GM23248 (cell line): ENCODE results near the gene SLC25A21. TPM values are rescaled to one million over a fixed set of nuclear protein-coding genes. Genes with fewer than 3 reads are reported as not detected.
"Not testable (repeated sequence)": the region's sequence is repeated elsewhere in the genome, so short reads cannot be mapped to it uniquely, and the experiment has no call there.

Source experiments
- DNase-seq: peaks from one replicate; pipeline ENCODE4 v3.0.0-alpha.2; 2015
- H2AFZ ChIP-seq: fragments of 200-600 bp; sonication (generic); 2 replicates; pipeline ENCODE4 v1.6.1; 2016; ENCODE audit warnings: antibody characterized with exemption
- H3F3A ChIP-seq: fragments of 200-600 bp; sonication (generic); 2 replicates; pipeline ENCODE4 v1.6.1; 2016; ENCODE audit warnings: mild to moderate bottlenecking, antibody characterized with exemption, mixed run types; ENCODE audit not compliant: insufficient read depth
- H3K27ac ChIP-seq: fragments of 200-600 bp; sonication (generic); 2 replicates; pipeline ENCODE4 v1.5.1; 2016; ENCODE audit warnings: mild to moderate bottlenecking
- H3K27me3 ChIP-seq: fragments of 200-600 bp; sonication (generic); replicated peaks from 2 replicates; pipeline ENCODE4 v1.6.1; 2016; ENCODE audit warnings: mild to moderate bottlenecking; ENCODE audit not compliant: insufficient read depth
- H3K36me3 ChIP-seq: fragments of 200-600 bp; sonication (generic); 2 replicates; pipeline ENCODE4 v1.6.1; 2016; ENCODE audit warnings: low read depth, mild to moderate bottlenecking
- H3K4me1 ChIP-seq: fragments of 200-600 bp; sonication (generic); 2 replicates; pipeline ENCODE4 v1.6.1; 2016; ENCODE audit warnings: mild to moderate bottlenecking; ENCODE audit not compliant: insufficient read depth
- H3K4me2 ChIP-seq: fragments of 200-600 bp; sonication (generic); one replicate; pipeline ENCODE4 v1.6.1; 2016; ENCODE audit warnings: mild to moderate bottlenecking; ENCODE audit not compliant: unreplicated experiment
- H3K4me3 ChIP-seq: fragments of 200-600 bp; sonication (generic); 2 replicates; pipeline ENCODE4 v1.5.1; 2016; ENCODE audit warnings: mild to moderate bottlenecking
- H3K79me2 ChIP-seq: fragments of 200-600 bp; sonication (generic); 2 replicates; pipeline ENCODE4 v1.6.1; 2016; ENCODE audit warnings: mild to moderate bottlenecking; ENCODE audit not compliant: insufficient read depth
- H3K9ac ChIP-seq: fragments of 200-600 bp; sonication (generic); 2 replicates; pipeline ENCODE4 v1.6.1; 2016; ENCODE audit warnings: mild to moderate bottlenecking
- H3K9me2 ChIP-seq: fragments of 200-600 bp; sonication (generic); 2 replicates; pipeline ENCODE4 v1.6.1; 2016; ENCODE audit warnings: mixed run types, mild to moderate bottlenecking, moderate library complexity; ENCODE audit not compliant: insufficient read depth
- H3K9me3 ChIP-seq: fragments of 200-600 bp; sonication (generic); one replicate; pipeline ENCODE4 v1.6.1; 2017; ENCODE audit warnings: low read depth
- H4K20me1 ChIP-seq: fragments of 200-600 bp; sonication (generic); 2 replicates; pipeline ENCODE4 v1.6.0; 2016; ENCODE audit not compliant: insufficient read depth
- EZH2 ChIP-seq: fragments of 200-600 bp; sonication (generic); IDR thresholded peaks from 2 replicates; pipeline ENCODE4 v1.6.1; 2018; ENCODE audit warnings: antibody characterized with exemption, mild to moderate bottlenecking; ENCODE audit not compliant: insufficient read depth, poor library complexity, severe bottlenecking
- EZH2phosphoT487 ChIP-seq: fragments of 200-600 bp; sonication (generic); IDR thresholded peaks from 2 replicates; pipeline ENCODE4 v1.6.1; 2018; ENCODE audit warnings: antibody characterized with exemption, moderate library complexity, mild to moderate bottlenecking, low read depth; ENCODE audit not compliant: insufficient read depth
- WGBS, 2 experiments: methylation state at CpG; one replicate each; pipeline ENCODE4 v1.1.6; 2015 to 2017; ENCODE audit warnings: low lambda C conversion rate in 2 of 2, low coverage in 1 of 2; ENCODE audit errors: missing lambda C conversion rate in 2 of 2; 5-methylcytosine and 5-hydroxymethylcytosine counted together
- in situ Hi-C: fragments of 300-500 bp; cut with MboI; formaldehyde crosslinking; loops from 2 replicates; pipeline ENCODE4 v1.15.0; 2020
- polyA plus RNA-seq: library from polyadenylated mRNA; unstranded; fragments of >200 nt; fragmentation: Nextera tagmentation; extraction: Ambion mirVana; gene quantifications from 2 replicates; pipeline ENCODE4 v1.2.1, GENCODE V29; 2016
- total RNA-seq: library from RNA; depleted of rRNA; stranded (reverse); fragments of >200 nt; shearing (Covaris generic); gene quantifications from 2 replicates; pipeline ENCODE4 v1.2.3, GENCODE V29; 2014

The SLC25A21 gene
- total and polyA plus RNA-seq, 2 experiments from 2014 or later: 0.26 TPM; not detected in 1

GRCh38 chr14:36707570-36707969, 464.8 kb downstream of the SLC25A21 start:
- H3K4me3 ChIP-seq: no peak overlapping the region
- H3K9ac ChIP-seq: no peak overlapping the region
- no peak overlapping the region for H3K4me2 ChIP-seq
- H3K27ac ChIP-seq: no peak overlapping the region
- no peak overlapping the region for H2AFZ ChIP-seq
- in situ Hi-C loops: no loop called here
- no peaks in the 10 kb centered on the region for H4K20me1 ChIP-seq
- no peak for DNase-seq
- H3K27me3 ChIP-seq: no peaks in the 10 kb centered on the region
- H3F3A ChIP-seq: no peaks in the 10 kb centered on the region
- H3K79me2 ChIP-seq: no peaks in the 10 kb centered on the region
- H3K9me2 ChIP-seq: no peaks in the 10 kb centered on the region
- H3K36me3 ChIP-seq: no peaks in the 10 kb centered on the region
- H3K9me3 ChIP-seq: no peaks in the 10 kb centered on the region
- no peaks in the 10 kb centered on the region for H3K4me1 ChIP-seq
- TF ChIP-seq EZH2 (no peak), EZH2phosphoT487 (no peak)

GRCh38 chr14:36702474-36702873, 469.9 kb downstream of the SLC25A21 start:
- Histone ChIP-seq H3K79me2 (no peaks in the 10 kb centered on the region), H2AFZ (no peak overlapping the region), H3K27me3 (no peaks in the 10 kb centered on the region), H3K9me2 (no peaks in the 10 kb centered on the region), H3K9me3 (no peaks in the 10 kb centered on the region), H3K4me1 (no peaks in the 10 kb centered on the region), H3K4me3 (no peak overlapping the region), H3F3A (no peaks in the 10 kb centered on the region), H3K36me3 (no peaks in the 10 kb centered on the region), H3K4me2 (no peak overlapping the region), H3K9ac (no peak overlapping the region), H3K27ac (no peak overlapping the region), H4K20me1 (no peaks in the 10 kb centered on the region)
- no peak for TF ChIP-seq EZH2
- no peak for TF ChIP-seq EZH2phosphoT487
- in situ Hi-C loops: no loop called here
- no peak for DNase-seq
- 23 to 38% methylated on average over 2 of the region's 2 CpGs for WGBS, 2 experiments

GRCh38 chr14:36701132-36701531, 471.3 kb downstream of the SLC25A21 start:
- Histone ChIP-seq H3K4me1 (no peaks in the 10 kb centered on the region), H3K27ac (no peak overlapping the region), H3K79me2 (no peaks in the 10 kb centered on the region), H4K20me1 (no peaks in the 10 kb centered on the region), H3K36me3 (no peaks in the 10 kb centered on the region), H3K4me3 (no peak overlapping the region), H3F3A (no peaks in the 10 kb centered on the region), H3K9ac (no peak overlapping the region), H3K9me3 (no peaks in the 10 kb centered on the region), H3K4me2 (no peak overlapping the region), H3K9me2 (no peaks in the 10 kb centered on the region), H3K27me3 (no peaks in the 10 kb centered on the region), H2AFZ (no peak overlapping the region)
- WGBS, 2 experiments: 65 to 69% methylated on average over 1 of the region's 1 CpG
- no peak for DNase-seq
- no peak for TF ChIP-seq EZH2phosphoT487
- no peak for TF ChIP-seq EZH2
- in situ Hi-C loops: no loop called here

- H3K9me2 ChIP-seq: no peaks in the 10 kb centered on the region
- H3K27ac ChIP-seq: no peak overlapping the region
- H3K9me3 ChIP-seq: no peaks in the 10 kb centered on the region
- TF ChIP-seq EZH2phosphoT487 (no peak), EZH2 (no peak)
- in situ Hi-C loops: no loop called here
- no peak overlapping the region for H3K4me2 ChIP-seq
- no peaks in the 10 kb centered on the region for H3K79me2 ChIP-seq
- WGBS, 2 experiments: 86 to 97% methylated on average over 1 of the region's 1 CpG
- H3K4me1 ChIP-seq: no peaks in the 10 kb centered on the region
- H4K20me1 ChIP-seq: no peaks in the 10 kb centered on the region
- no peaks in the 10 kb centered on the region for H3K36me3 ChIP-seq
- no peaks in the 10 kb centered on the region for H3K27me3 ChIP-seq
- H2AFZ ChIP-seq: no peak overlapping the region
- H3K4me3 ChIP-seq: no peak overlapping the region
- H3K9ac ChIP-seq: no peak overlapping the region
- no peaks in the 10 kb centered on the region for H3F3A ChIP-seq
- DNase-seq: no peak
Measured at GRCh38 chr14:36700651-36701050, 471.8 kb downstream of the SLC25A21 start.

GRCh38 chr14:36699420-36699819, 473.0 kb downstream of the SLC25A21 start:
- H3K9me3 ChIP-seq, H2AFZ ChIP-seq, H3K4me1 ChIP-seq, H3K79me2 ChIP-seq, H3K27me3 ChIP-seq, H3K4me2 ChIP-seq, in situ Hi-C loops, H3K36me3 ChIP-seq, H4K20me1 ChIP-seq, DNase-seq, H3K9ac ChIP-seq, H3K27ac ChIP-seq, H3K9me2 ChIP-seq, H3K4me3 ChIP-seq, H3F3A ChIP-seq: not testable (repeated sequence)
- WGBS, 2 experiments: 40 to 48% methylated on average over 6 to 7 of the region's 7 CpGs
